RCC 7860 (cell line): ENCODE data around the gene JMJD1C.
"Not testable (repeated sequence)": the region's sequence is repeated elsewhere in the genome, so short reads cannot be mapped to it uniquely, and the experiment has no call there.

Experiments used
- DNase-seq: peaks from one replicate; pipeline ENCODE4 v3.0.0-alpha.2; 2015; ENCODE audit warnings: low spot score
- FAIRE-seq: peaks from 2 replicates; lab custom pipeline; 2012; peaks lifted over from hg19 to GRCh38; lab: Jason Lieb, UNC

JMJD1C gene

DNA sequence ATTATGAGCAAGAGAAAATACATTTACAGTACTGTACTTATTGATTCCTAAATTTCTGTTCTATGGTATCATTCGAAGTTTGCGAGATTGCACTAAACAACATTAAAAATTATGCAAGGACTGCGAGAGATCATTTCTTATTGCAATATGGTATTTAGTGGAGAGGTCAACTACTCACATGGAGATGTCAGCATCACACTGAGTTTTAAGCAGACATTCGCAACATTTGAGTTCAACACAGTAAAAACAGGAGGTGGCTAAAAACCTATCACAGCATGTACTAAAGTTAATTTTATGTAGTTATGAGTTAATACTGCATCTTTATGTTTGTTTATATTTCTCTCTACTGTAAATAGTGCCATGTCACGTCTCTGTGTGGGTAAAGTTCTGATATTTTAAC lies 53.5 kb downstream of the JMJD1C start:
- FAIRE-seq = no peak

DNA sequence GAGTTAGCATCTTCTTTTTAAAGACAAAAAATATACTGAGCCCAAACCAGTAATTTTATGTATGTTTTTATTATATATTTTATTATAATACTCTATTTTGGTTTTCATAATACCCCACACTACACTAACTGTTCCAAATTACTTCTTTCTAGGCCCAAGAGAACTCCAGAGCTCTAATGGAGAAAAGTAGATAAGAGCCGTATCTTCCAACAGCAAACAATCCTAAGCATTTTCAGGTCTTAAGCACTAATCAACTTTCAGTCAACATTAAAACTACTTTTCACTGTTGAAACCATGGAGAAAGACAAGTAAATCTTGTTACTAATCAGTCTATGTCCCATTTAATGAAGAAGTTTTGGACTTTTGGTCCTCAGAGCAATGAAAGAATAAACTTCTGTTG lies 55.1 kb downstream of the JMJD1C start:
- no peak for FAIRE-seq
- no peak for DNase-seq

More for the DNA sequence above, 53.5 kb downstream of the JMJD1C start:
- no peak for DNase-seq

DNA sequence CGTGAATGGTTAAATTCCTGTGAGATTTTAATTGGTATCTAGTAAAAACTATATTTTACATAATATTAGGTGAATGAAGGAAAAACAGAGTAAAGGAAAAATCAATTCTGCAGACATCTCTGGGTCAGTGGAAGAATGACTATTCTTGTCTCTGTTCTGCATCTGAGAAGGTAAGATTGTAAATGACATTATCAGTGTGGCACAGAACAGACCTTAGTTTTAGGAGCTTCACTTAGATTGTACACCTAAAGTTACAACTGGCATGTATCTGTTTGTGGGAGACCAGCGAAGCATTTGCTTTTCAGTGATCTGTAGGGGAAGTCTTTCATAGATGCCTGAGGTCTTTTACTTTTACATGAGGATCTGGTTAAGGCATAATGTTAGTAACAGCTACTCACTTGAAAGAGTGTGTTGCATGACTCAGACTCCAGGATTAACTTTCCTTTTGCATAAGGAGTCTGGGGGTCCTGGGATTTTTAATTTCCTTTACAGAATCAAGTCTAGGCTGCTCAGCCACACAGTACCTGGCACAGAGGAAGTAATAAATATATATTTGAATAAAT lies 56.2 kb downstream of the JMJD1C start:
- no peak for DNase-seq

DNA sequence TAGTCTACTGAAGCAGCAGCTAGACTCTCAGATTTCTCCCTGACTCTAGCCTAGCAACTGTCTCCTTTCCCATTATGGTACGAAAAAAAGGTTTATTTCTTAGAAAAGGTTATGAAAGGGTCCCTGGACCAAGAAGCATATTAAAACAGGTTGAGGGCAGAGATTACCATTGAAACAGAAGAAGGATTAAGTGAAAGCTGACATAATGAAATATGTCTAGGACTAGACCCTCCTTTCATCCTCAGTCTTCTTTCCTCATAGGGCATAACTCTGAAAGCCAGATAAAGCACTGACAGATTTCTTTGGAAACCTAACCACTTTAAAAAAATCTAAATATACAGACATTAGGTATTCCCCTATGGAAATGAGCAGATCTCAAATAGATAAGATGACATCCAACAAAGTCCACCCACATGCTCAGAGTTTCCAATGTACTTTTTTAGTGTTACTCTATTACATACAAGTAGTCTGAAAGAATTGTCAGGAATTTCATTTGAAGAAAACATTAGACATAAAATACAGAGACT lies 58.6 kb downstream of the JMJD1C start:
- FAIRE-seq (no peak), DNase-seq (no peak)

More for the DNA sequence above, 56.2 kb downstream of the JMJD1C start:
- peak; percentile 34 for FAIRE-seq

DNA sequence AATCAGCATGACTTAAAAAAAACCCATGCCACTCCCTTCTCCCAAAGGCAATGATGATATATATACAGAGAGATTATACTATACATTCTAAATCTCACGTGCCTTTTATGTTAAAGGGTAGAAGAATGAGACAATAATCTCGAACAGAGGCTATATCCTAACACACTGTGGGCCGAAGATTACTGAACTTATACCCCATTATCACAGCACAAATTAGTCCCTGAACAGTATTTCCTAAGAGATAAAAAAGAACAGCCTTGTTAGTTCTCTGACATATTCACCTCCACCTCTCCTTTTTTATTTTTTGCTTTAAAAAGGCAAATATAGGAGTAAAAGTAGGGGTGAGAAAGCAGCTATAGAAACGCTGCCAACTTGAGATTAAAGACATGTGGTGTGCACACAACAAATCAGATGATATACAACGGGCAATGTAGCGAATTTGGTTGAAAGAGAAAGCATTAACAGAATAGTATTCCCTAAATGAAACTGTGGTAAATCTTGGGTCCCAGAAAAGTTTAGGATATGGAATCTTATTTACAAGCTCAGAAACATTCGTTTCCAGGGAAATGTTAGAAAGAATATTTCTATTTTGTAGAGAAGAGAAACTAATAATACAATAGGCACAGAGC lies 69.5 kb downstream of the JMJD1C start:
- FAIRE-seq = no peak
- no peak for DNase-seq

DNA sequence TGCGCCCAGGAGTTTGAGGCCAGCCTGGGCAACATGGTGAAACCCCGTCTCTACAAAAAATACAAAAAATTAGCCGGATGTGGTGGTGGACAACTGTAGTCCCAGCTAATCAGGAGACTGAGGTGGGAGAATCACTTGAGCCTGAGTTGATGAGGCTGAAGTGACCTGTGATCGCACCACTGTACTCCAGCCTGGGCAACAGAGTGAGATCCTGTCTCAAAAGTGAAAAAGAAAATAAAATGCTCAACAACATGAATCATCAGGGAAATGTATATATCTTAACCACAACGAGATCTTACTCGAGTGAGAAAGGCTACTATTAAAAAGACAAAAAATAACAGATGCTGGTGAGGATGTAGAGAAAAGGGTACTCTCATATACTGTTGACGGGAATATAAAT lies 72.7 kb downstream of the JMJD1C start:
- no peak for FAIRE-seq
- no peak for DNase-seq

DNA sequence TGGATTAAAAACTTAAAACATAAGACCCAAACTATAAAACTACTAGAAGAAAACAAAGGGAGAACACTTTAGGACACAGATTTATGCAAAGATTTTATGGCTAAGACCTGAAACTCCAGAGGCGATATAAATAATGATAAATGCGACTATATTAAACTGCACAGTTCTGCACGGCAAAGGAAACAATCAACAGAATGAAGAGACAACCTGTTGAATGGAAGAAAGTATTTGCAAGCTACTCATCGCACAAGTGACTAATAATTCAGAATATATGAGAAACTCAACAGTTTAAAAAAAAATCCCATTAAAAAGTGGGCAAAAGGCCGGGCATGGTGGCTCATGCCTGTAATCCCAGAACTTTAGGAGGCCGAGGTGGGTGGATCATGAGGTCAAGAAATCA lies 73.6 kb downstream of the JMJD1C start:
- no peak for DNase-seq
- no peak for FAIRE-seq

DNA sequence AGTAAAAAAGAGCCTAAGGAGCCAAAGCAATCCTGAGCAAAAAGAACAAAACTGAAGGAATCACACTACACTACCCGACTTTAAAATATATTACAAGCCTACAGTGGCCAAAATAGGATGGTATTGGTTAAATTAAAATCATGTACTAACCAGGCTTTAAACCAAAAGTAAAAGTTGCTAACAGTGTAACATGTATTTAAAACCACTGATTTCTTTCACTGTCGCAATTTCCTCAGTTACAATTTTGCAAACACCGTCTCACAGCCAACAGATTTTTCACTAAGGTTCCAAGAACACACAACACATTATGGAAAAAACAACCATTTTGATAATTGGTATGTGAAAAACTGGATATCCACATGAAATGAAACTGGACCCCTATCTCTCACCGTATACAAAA lies 74.0 kb downstream of the JMJD1C start:
- FAIRE-seq = no peak
- DNase-seq = no peak

DNA sequence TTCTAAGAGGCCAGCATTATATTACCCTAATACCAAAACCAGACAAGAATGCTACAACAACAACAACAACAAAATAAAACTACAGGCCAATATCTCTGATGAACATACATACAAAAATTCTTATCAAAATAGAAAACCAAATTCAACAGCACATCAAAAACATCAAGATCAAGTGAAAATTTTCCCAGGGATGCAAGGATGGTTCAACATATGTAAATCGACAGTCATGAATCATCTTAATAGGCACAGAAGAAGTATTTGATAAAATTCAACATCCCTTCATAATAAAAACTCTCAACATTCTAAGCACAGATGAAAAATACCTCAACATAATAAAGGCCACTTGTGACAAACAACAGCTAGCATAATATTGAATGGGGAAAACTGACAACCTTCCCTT lies 75.3 kb downstream of the JMJD1C start:
- DNase-seq (no peak), FAIRE-seq (no peak)

DNA sequence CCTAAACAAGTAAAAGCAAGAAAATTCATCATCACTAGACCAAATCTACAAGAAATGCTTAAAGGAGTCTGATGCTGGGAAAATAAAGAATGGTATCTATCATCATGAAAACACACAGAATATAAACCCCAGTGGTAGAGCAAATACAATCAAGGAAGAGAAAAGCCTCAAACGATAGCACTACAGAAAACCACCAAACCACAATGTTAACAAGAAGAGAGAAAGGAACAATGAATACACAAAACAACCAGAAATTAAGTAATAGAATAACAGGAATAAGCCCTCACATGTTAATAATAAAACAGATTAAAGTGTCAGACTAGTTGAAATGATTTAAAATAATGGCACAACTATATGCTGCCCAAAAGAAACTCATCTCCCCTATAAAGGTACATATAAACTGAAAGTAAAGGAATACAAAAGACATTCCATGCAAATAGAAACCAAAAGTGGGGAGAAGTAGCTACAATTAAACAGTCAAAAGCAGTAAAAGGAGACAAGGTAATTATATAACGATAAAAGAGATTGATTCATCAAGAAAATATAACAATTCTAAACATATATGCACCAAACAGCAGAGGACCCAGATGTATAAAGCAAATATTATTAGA lies 77.3 kb downstream of the JMJD1C start:
- FAIRE-seq = peak; percentile 87
- DNase-seq = peak; percentile 23

DNA sequence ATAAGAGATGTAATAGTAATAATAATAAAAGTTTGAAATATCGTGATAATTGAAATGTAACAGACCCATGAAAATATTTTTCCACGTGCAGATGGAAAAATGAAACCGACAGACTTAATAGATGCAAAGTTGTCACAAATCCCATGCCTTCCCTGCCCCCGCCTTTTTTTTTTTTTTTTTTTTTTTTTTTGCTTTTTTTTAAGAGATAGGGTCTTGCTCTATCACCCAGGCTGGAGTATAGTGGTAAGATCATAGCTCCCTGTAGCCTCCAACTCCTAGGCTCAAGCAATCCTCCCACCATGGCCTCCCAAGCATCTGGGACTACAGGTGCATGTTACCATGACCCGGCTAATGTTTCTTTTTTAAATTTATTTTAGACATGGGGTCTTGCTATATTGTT lies 80.5 kb downstream of the JMJD1C start:
- FAIRE-seq = no peak

DNA sequence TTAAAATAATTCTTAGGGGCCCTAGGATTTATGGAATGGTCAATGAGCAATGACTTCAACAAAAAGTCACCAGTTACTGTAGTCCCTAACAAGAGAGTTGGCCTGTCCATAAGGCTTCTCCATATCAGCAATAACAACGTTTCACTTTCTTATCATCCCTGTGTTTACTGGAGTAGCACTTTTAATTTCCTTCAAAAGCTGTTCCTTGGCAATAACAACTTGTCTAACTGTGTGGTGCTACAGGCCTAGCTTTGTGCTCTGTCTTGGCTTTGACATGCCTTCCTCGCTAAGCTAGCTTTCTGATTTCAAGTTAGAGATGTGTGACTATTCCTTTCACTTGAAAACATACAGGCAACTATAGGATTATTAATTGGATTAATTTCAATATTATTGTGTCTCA lies 81.1 kb downstream of the JMJD1C start:
- DNase-seq (no peak), FAIRE-seq (no peak)

More for the DNA sequence above, 80.5 kb downstream of the JMJD1C start:
- no peak for DNase-seq

DNA sequence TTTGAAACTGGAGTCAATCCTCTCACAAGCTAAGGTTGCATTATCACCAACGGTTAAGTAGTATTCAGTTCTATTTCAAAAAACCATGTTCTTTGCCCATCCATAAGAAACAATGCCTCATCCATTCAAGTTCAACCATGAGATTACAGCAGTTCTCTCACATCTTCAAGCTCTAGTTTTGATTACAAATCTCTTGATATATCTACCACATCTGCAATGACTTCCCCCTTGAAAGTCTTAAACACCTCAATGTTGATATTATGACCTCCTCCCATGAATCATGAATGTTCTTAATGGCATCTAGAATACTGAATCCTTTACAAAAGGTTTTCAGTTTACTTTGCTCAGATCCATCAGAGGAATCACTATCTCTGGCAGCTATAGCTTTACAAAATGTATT lies 81.8 kb downstream of the JMJD1C start:
- FAIRE-seq (no peak), DNase-seq (no peak)

DNA sequence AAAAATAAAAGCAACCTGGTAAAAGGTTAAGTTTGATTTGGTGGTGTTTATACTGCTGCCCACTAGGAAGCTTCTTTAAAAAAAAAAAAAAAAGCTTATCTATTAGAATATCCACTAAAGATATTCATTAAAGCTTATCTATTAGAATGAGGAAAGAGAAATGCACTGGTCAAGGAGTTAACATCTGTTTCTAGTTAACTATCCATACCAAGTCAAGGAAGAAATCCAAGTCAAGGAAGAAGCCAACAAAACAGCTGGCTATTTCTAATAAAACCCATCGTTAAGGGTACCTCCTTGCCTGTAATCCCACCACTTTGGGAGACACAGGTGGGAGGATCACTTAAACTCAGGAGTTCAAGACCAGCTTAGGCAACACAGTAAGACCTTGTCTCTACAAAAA lies 82.6 kb downstream of the JMJD1C start:
- DNase-seq (no peak), FAIRE-seq (no peak)

DNA sequence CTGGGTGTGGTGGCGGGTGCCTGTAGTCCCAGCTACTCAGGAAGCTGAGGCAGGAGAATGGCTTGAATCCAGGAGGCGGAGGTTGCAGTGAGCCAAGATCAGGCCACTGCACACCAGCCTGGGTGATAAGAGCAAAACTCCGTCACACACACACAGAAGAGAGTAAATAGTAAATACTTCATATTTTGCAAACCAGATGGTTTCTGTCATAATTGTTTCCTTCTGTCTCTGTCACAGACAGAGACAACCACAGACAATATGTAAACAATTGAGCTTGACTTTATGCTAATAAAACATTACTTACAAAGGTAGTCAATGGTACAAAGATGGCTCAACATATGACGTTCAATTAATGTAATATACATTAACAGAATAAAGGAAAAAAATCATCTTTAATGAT lies 83.7 kb downstream of the JMJD1C start:
- no peak for FAIRE-seq
- no peak for DNase-seq

DNA sequence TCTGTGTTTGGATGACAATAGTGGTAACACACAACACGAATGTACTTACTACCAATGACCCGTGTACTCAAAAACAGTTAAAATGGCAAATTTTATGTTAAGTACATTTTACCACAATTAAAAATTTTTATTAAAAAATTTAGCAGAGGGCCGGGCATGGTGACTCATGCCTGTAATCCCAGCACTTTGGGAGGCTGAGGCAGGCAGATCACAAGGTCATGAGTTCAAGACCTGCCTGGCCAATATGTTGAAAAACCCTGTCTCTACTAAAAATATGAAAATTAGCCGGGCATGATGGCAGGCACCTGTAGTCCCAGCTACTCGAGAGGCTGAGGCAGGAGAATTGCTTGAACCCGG lies 88.5 kb downstream of the JMJD1C start:
- not testable (repeated sequence) for FAIRE-seq, DNase-seq

DNA sequence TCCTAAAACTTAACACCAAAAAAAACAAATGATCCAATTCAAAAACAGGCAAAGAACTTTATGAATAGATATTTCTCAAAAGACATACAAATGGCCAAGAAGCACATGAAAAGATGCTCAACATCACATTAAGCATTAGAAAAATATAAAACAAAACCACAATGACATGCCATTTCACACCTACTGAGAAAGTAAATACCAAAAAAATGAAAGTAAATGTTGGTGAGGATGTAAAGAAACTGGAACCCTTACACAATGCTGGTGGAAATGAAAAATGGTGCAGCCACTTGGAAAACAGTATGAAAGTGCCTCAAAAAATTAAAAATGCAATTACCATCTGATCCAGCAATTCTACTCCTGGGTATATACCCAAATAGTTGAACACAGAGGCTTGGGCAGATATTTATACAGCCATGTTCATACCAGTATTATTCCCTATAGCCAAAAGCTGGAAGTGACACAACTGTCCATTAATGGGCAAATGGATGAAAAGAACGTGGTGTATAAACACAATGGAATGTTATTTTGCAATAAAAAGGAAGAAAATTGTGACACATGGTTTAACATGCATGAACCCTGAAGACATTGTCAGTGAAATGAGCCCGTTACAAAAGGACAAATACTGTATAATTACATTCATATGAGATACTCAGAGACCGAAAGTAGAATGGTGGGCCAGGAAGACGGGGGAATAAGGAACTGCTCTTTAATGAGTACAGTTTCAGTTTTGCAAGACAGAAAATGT lies 89.0 kb downstream of the JMJD1C start:
- FAIRE-seq (no peak), DNase-seq (no peak)

DNA sequence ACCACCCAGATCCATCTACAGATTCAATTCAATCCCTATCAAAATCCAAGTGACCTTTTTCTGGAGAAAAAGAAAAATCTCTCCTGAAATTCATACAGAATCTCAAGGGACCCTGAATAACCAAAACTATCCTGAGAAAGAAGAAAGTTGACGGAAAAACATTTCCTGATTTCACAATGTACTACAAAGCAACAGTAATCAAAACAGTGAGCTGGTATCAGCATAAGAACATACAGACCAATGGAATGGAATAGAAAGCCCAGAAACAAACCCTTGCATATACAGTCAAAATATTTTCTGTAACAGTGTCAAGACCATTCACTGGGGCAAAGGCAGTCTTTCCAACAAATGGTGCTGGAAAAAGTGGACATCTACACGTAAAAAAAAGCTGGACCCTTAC lies 89.9 kb downstream of the JMJD1C start:
- FAIRE-seq = no peak

DNA sequence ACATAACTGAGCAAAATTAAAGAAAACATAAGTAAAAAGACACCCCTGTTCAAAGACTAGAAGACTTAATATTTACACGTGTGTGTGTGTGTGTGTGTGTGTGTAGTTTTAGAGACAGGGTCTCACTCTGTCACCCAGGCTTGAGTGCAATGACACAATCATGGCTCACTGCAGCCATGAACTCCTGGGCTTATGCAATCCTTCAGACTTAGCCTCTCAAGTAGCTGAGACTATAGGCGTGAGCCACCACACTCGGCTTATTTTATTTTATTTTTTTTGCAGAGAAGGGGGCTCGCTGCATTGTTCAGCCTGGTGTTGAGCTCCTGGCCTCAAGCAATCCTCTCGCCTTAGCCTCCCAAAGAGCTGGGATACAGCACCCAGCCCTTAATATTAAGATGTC lies 90.3 kb downstream of the JMJD1C start:
- DNase-seq (no peak), FAIRE-seq (no peak)

More for the DNA sequence above, 89.9 kb downstream of the JMJD1C start:
- DNase-seq = no peak

DNA sequence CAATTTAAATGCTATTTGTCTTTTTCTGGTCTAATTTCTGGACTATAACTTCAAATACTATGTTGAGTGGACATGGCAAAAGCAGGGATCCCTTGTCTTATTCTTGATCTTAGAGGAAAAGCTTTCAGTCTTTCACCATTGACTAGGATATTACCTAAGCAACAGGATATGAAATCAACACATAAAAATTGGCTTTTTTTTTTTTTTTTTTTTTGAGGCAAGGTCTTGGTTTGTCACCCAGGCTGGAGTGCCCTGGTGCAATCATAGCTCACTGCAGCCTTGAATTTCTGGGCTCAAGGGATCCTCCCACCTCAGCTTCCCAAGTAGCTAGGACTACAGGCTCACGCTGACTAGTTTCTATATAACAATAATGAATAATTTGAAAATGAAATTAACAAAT lies 90.8 kb downstream of the JMJD1C start:
- FAIRE-seq (no peak), DNase-seq (no peak)

DNA sequence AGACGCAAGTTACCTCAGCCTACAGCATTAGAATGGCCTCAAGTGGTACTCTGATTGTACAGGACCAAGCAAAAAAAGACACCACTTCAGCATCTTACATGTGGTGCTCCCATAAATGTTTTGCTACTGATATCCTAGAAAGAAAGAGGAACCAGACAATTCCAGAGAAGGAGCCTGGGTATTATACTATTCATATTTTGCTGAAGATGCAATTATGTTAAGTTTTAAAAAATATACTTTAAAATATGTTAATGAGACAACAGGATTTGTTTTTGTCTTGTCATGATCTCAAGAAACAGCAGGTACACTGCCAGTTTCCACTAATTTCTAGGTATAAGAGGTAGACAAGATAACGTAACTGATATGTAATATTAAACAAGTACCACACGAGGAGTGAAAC lies 92.6 kb downstream of the JMJD1C start:
- DNase-seq (no peak), FAIRE-seq (no peak)

DNA sequence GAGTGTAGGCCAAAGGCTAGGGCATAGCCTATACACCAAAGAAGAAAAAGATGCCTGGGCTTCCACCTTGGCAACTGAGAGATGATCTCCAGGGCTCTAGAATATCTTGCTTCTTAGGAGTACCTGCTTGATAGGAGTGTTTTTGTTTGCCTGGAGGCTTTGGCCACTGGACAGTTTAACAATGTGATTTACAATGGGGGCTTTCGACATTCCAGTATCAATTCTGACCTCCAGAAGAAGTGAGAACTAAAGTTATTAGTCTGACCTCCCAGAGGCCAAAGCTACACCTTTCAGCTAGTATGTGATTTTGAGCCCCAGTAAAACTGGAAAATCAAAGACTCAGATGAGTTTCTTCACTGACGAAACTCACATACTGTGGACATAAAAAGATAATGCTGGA lies 96.1 kb downstream of the JMJD1C start:
- FAIRE-seq (no peak), DNase-seq (no peak)
